Measurements from ENCODE around the gene ZFP1. TPM values are rescaled to one million over a fixed set of nuclear protein-coding genes. Genes with fewer than 3 reads are reported as not detected.

Gene ZFP1
- total and polyA plus RNA-seq, 9 of the 15 experiments (the other 6 are each of a cell fraction or from before 2014, with no cell fraction given): 2.6 to 14.7 (median 11.6) TPM

DNA sequence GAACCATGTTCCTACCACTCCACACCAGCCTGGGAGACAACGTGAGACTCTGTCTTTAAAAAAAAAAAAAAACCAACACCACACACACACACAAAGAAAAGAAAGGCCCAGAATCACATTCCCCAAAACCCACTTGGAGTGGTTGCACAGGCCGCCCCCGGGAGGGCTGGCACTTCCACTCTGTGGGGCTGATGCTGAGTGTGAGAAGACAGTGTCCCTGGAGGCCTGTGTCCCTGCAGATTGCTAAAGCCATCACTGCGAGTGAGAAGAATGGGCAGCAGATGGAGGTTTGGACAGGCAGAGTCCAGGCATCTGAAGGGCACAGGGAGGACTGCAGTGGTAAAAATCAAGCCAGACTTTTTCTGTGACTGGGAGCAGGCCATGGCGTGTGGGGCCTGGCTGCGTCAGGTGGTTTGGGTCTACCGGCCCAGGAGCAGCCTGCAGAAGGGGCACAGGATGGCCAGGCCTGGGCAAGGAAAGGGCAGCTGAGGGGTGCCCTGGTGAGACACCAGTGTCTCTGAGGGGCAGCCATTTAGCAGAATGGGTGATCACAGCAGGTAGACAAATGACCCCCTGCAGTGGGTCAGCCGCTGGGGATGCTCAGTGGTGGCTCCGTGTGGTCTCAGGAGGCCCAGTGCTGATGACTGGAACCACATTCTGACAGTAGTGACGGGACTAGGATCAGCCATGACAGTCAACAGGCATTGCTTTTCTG lies 45.6 kb downstream of the ZFP1 start (continued):
- TF ChIP-seq, protein P1, sequence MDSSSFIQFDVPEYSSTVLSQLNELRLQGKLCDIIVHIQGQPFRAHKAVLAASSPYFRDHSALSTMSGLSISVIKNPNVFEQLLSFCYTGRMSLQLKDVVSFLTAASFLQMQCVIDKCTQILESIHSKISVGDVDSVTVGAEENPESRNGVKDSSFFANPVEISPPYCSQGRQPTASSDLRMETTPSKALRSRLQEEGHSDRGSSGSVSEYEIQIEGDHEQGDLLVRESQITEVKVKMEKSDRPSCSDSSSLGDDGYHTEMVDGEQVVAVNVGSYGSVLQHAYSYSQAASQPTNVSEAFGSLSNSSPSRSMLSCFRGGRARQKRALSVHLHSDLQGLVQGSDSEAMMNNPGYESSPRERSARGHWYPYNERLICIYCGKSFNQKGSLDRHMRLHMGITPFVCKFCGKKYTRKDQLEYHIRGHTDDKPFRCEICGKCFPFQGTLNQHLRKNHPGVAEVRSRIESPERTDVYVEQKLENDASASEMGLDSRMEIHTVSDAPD (CRISPR knock-in tag; IDR thresholded peaks at IDR 0.05): no peak
- TF ChIP-seq FOXJ2 (tag; IDR thresholded peaks at IDR 0.05): no peak
- no peak for TF ChIP-seq CSDE1 (IDR thresholded peaks at IDR 0.05)

DNA sequence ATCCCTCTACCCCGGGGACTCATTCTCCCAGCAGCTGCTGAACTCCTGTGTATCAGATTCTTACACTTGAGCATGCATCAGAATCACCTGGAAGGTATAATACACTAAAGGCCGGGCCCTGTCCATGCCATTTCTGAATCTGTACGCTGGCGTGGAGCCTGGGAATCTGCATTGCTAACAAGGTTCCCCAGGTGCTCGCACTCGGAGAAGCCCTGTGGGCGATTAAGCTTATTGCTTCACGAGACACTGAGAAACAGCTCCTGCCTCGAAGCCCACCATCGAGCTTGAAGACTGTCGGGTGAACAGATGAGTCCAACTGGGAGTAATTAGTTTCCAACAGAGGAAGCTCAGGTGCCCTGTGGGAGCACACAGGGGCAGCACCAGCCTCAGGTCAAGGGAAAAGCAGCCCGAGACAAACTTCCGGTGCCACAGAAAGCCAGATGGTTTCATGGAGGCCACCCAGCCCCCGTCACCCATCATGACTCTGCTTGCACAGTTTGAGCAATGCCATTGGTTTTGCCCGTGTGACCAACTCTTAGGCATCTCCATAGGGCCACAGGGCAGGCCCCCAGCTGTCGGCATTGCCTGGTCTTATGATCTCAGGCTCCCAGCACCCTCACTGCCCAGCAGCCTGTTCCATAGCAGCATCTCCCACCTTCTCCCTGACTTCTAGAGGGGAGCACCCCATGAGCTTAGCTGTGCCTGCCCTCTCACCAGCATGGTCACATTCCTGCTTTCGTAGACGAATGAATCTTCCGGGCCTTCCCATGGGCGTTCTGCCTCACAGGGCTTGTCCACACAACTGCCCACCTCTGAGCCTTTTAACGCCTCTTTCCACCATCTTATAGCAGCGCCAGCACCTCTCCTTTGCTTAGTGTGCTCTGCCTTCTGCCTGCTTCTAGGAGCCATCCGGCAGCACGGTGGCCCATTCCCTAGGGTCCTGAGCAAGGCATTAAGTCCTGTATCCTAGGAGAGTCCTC lies 47.8 kb downstream of the ZFP1 start:
- no peak for DNase-seq (ENCODE audit: extremely low read depth in 1 of 4, low spot score in 3 of 4)
- ATAC-seq: no peak
- BruUV-seq (replicated peaks): no TSS peak
- no peak for TF ChIP-seq STAG1 (CRISPR knock-in tag; IDR thresholded peaks at IDR 0.05; ENCODE audit: borderline replicate concordance)
- TF ChIP-seq, protein P2, sequence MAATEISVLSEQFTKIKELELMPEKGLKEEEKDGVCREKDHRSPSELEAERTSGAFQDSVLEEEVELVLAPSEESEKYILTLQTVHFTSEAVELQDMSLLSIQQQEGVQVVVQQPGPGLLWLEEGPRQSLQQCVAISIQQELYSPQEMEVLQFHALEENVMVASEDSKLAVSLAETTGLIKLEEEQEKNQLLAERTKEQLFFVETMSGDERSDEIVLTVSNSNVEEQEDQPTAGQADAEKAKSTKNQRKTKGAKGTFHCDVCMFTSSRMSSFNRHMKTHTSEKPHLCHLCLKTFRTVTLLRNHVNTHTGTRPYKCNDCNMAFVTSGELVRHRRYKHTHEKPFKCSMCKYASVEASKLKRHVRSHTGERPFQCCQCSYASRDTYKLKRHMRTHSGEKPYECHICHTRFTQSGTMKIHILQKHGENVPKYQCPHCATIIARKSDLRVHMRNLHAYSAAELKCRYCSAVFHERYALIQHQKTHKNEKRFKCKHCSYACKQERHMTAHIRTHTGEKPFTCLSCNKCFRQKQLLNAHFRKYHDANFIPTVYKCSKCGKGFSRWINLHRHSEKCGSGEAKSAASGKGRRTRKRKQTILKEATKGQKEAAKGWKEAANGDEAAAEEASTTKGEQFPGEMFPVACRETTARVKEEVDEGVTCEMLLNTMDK (IDR thresholded peaks at IDR 0.05; ENCODE audit: borderline replicate concordance, insufficient read depth, low read depth, low read length, poor library complexity, severe bottlenecking): no peak
- TF ChIP-seq ZFP1 (CRISPR knock-in tag; IDR thresholded peaks at IDR 0.05): no peak
- TF ChIP-seq, protein P3, sequence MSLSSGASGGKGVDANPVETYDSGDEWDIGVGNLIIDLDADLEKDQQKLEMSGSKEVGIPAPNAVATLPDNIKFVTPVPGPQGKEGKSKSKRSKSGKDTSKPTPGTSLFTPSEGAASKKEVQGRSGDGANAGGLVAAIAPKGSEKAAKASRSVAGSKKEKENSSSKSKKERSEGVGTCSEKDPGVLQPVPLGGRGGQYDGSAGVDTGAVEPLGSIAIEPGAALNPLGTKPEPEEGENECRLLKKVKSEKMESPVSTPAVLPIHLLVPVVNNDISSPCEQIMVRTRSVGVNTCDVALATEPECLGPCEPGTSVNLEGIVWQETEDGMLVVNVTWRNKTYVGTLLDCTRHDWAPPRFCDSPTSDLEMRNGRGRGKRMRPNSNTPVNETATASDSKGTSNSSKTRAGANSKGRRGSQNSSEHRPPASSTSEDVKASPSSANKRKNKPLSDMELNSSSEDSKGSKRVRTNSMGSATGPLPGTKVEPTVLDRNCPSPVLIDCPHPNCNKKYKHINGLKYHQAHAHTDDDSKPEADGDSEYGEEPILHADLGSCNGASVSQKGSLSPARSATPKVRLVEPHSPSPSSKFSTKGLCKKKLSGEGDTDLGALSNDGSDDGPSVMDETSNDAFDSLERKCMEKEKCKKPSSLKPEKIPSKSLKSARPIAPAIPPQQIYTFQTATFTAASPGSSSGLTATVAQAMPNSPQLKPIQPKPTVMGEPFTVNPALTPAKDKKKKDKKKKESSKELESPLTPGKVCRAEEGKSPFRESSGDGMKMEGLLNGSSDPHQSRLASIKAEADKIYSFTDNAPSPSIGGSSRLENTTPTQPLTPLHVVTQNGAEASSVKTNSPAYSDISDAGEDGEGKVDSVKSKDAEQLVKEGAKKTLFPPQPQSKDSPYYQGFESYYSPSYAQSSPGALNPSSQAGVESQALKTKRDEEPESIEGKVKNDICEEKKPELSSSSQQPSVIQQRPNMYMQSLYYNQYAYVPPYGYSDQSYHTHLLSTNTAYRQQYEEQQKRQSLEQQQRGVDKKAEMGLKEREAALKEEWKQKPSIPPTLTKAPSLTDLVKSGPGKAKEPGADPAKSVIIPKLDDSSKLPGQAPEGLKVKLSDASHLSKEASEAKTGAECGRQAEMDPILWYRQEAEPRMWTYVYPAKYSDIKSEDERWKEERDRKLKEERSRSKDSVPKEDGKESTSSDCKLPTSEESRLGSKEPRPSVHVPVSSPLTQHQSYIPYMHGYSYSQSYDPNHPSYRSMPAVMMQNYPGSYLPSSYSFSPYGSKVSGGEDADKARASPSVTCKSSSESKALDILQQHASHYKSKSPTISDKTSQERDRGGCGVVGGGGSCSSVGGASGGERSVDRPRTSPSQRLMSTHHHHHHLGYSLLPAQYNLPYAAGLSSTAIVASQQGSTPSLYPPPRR (CRISPR knock-in tag; IDR thresholded peaks at IDR 0.05; ENCODE audit: borderline replicate concordance): no peak
- TF ChIP-seq ZNF75A (CRISPR knock-in tag; IDR thresholded peaks at IDR 0.05): no peak

More for the DNA sequence above, 47.8 kb downstream of the ZFP1 start:
- peak overlapping the region in 1 of 2 experiments; percentile 27; a peak in 1 of 4 replicates for H3K9ac ChIP-seq (ENCODE audit: insufficient read depth in 1 of 2, low read depth in 2 of 2, low read length in 2 of 2)
- CTCF ChIA-PET (ENCODE audit: low intra/inter-chr PET ratio): no interaction called here
- FAIRE-seq: no peak
- POLR2A ChIA-PET: no interaction called here
- 9% methylated on average over 24 of the region's 24 CpGs for WGBS (ENCODE audit: insufficient coverage, low coverage, missing lambda C conversion rate)
- no peak overlapping the region for H3K4me3 ChIP-seq
- no peaks in the 10 kb centered on the region for H4K20me1 ChIP-seq (replicated peaks; ENCODE audit: control insufficient read depth, insufficient read depth, low read length)
- no peaks in the 10 kb centered on the region for H3K36me3 ChIP-seq (ENCODE audit: control insufficient read depth, insufficient read depth, low read length)
- H3K9me1 ChIP-seq (ENCODE audit: control insufficient read depth, insufficient read depth, low read length): no peaks in the 10 kb centered on the region
- intact Hi-C loops (cut with micrococcal nuclease) (loop anchor here (2.0 to 5.0 kb wide), 2 partner anchors 36 to 197 kb away; partner anchors contain the start of gene ZNRF1), in situ Hi-C loops (cut with MboI) (no loop called here)
- peaks cover 42 to 52% of the 10 kb centered on the region in 2 experiments for H3K27me3 ChIP-seq (ENCODE audit: control insufficient read depth in 2 of 2, insufficient read depth in 2 of 2, low read length in 2 of 2)
- H3K4me2 ChIP-seq (ENCODE audit: insufficient read depth, low read length): no peak overlapping the region
- H2AFZ ChIP-seq (ENCODE audit: low read depth, low read length): no peak overlapping the region
- peaks cover 0 to 8% of the 10 kb centered on the region in 2 experiments; a peak in 3 of 5 replicates for H3K4me1 ChIP-seq (replicated peaks in 1 of 2; ENCODE audit: control insufficient read depth in 2 of 2, insufficient read depth in 2 of 2, low read length in 2 of 2)
- H3K9me3 ChIP-seq (replicated peaks; ENCODE audit: control insufficient read depth, insufficient read depth, low read depth, low read length): no peaks in the 10 kb centered on the region
- no peaks in the 10 kb centered on the region for H3K79me2 ChIP-seq (ENCODE audit: control insufficient read depth, insufficient read depth, low read length)
- H3K27ac ChIP-seq (ENCODE audit: extremely low read depth, low read depth, low read length): no peak overlapping the region

Data from K562 (cell line).